HAP-1 (cell line): ENCODE results near the gene ARID5A.

ENCODE experiments used
- DNase-seq, 2 experiments: peaks; one replicate each; pipeline ENCODE4 v3.0.0-alpha.2; 2016 to 2020; ENCODE audit warnings: low spot score in 2 of 2
- H3K27me3 ChIP-seq: fragments of 250-450 bp; sonication (Bioruptor Pico); 2 replicates; pipeline ENCODE4 v1.5.1; 2020; ENCODE audit warnings: low read depth, mild to moderate bottlenecking, moderate library complexity
- H3K36me3 ChIP-seq: fragments of 250-450 bp; sonication (Bioruptor Pico); replicated peaks from 2 replicates; pipeline ENCODE4 v1.5.1; 2020; ENCODE audit warnings: mild to moderate bottlenecking
- H3K4me1 ChIP-seq: fragments of 250-450 bp; sonication (Bioruptor Pico); 2 replicates; pipeline ENCODE4 v1.5.1; 2020; ENCODE audit warnings: mild to moderate bottlenecking
- H3K4me3 ChIP-seq: fragments of 250-450 bp; sonication (Bioruptor Pico); 2 replicates; pipeline ENCODE4 v1.5.1; 2020; ENCODE audit warnings: mild to moderate bottlenecking, moderate library complexity
- H3K9me3 ChIP-seq: fragments of 250-450 bp; sonication (Bioruptor Pico); 2 replicates; pipeline ENCODE4 v1.5.1; 2020; ENCODE audit warnings: mild to moderate bottlenecking, moderate library complexity
- in situ Hi-C: fragments of 300-500 bp; cut with MboI; formaldehyde crosslinking; loops from 3 replicates; pipeline ENCODE4 v1.14.3; 2020; ENCODE audit warnings: low sequenced_read_pairs, inconsistent platforms, mixed read lengths

The ARID5A gene

DNA sequence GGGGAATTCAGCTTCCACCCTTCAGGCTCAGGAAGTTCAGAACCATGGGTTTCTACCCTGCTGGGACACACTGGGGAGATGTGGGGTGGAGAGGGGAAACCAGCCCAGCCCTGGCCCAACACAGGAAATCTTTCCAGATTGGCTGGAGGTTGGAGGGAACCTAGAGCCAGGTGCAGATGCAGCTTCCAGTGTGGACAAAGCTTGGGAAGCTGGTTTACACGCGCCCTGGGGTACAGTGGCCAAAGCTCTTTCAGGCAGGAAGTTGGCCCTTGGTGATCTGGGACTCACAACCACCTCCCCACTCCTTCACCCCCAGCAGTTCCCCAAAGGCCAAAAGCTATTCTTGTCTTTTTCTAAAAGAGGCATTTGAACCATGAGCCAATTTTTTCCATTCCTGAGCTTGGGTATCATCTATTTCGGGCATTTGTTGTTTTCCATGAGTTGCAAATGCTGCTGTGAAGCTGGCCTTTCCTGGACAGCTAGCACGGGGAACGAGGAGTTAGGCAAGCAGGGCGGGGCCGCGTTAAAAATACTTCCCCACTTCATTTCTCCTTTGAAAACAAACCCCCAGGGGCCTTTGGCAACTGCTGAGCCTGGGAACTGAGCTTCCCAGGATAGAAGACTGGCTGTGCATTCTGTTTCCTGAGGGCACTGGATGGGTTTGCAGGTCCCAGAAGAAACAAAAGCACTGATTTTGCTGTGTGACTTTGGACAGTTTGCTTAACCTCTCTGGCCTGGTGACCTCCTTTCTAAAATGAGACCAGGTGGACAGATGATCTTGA, 3.1 kb upstream of the ARID5A start:
- Histone ChIP-seq H3K4me3 (no peak overlapping the region), H3K9me3 (no peaks in the 10 kb centered on the region), H3K4me1 (peaks cover 22% of the 10 kb centered on the region), H3K36me3 (no peaks in the 10 kb centered on the region), H3K27me3 (no peaks in the 10 kb centered on the region)
- in situ Hi-C loops, result no loop called here
- DNase-seq, result peak in 1 of 2 experiments; percentile 38

- no peak overlapping the region for H3K4me3 ChIP-seq
- in situ Hi-C loops, result no loop called here
- H3K27me3 ChIP-seq, result no peaks in the 10 kb centered on the region
- no peak for DNase-seq
- H3K9me3 ChIP-seq, result no peaks in the 10 kb centered on the region
- H3K36me3 ChIP-seq, result no peaks in the 10 kb centered on the region
- H3K4me1 ChIP-seq, result peaks cover 25% of the 10 kb centered on the region
Measured at GRCh38 chr2:96534141-96534540, 2.4 kb upstream of the ARID5A start.

- DNase-seq, result no peak
- H3K36me3 ChIP-seq, result no peaks in the 10 kb centered on the region
- H3K4me1 ChIP-seq, result peaks cover 25% of the 10 kb centered on the region
- no peak overlapping the region for H3K4me3 ChIP-seq
- in situ Hi-C loops, result no loop called here
- H3K9me3 ChIP-seq, result no peaks in the 10 kb centered on the region
- no peaks in the 10 kb centered on the region for H3K27me3 ChIP-seq
Measured at GRCh38 chr2:96534701-96535181, 1.8 kb upstream of the ARID5A start.

- in situ Hi-C loops, result no loop called here
- H3K9me3 ChIP-seq, result no peaks in the 10 kb centered on the region
- no peak overlapping the region for H3K4me3 ChIP-seq
- no peaks in the 10 kb centered on the region for H3K36me3 ChIP-seq
- no peaks in the 10 kb centered on the region for H3K27me3 ChIP-seq
- DNase-seq, result no peak
- peaks cover 25% of the 10 kb centered on the region for H3K4me1 ChIP-seq
Measured at GRCh38 chr2:96535331-96535730, 1.2 kb upstream of the ARID5A start.

DNA sequence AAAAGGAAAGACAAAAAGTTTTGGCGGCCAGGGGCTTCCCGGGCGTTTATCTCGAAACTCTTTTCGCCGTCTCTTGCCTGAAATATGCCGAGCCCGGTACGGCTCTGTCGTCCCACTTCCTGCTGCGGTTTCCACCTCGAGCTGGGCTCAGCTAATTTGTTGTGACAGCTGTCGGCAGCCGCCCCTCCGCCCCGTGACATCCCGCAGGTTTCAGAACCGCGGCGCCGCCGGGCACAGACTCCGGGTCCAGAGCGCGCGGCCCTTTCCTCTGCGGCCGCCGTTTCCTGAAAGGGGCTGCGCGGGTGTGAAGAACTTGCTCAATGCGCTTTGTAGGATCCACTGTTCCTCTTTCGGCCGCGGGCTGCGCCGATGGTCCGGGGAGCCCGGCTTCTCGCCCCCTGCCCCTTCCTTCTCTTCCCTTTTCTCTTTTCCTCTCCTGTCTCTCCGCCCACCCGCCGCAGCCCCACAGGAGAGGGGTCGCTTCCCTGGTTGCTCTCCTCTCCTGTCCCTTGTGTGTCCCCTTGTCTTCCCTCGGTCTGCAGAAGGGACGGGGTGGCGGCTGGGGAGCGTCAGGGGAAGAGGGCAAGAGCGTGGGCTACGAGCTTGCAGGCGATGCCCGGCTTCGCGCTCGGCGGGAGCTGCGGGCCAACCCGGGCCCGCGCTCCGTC, 648 bp downstream of the ARID5A start:
- in situ Hi-C loops, result no loop called here
- H3K9me3 ChIP-seq, result no peaks in the 10 kb centered on the region
- H3K4me1 ChIP-seq, result peaks cover 19% of the 10 kb centered on the region
- peak overlapping the region; percentile 58 for H3K4me3 ChIP-seq
- H3K27me3 ChIP-seq, result no peaks in the 10 kb centered on the region
- H3K36me3 ChIP-seq, result no peaks in the 10 kb centered on the region
- DNase-seq, result peak in 1 of 2 experiments; percentile 53

DNA sequence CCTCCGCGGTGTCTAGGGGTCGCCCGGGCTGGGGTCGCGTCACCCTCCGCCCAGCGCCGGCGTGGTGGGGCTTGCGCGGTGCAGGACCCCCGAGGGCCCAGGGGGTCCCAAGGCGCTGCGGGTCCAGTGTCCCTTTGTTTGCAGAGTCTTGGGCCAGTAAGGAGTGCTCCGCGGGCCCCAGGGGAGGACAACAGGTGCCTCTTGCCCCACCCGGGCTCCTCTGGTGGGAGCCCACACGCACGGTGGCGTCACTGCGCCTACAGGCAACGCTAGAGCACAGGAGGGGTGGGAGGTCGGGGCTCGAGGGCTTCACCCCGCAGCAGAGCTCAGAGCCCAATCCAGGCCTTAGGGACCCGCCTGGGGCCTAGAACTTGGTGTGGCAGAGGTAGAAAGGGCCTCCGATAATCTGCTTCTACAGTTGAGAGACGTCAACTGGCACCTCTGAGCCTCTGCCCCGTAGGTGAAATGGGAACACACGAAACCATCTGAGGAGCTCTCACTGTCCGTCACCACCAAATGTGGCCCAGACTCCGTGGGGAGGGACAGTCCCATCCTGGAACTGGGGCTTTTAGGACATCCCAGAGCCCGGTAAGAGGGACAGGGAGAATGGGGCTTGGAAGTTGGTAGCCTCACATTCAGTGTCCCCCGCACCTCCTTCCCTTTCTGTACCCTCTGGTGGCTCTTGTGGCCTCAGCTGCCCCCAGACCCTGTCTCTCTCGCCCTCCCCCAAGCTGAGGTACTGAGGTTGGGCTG, 1.4 kb downstream of the ARID5A start:
- H3K36me3 ChIP-seq, result no peaks in the 10 kb centered on the region
- H3K27me3 ChIP-seq, result no peaks in the 10 kb centered on the region
- H3K4me3 ChIP-seq, result peak overlapping the region; percentile 58
- H3K9me3 ChIP-seq, result no peaks in the 10 kb centered on the region
- in situ Hi-C loops, result no loop called here
- peaks cover 13% of the 10 kb centered on the region for H3K4me1 ChIP-seq
- DNase-seq, result no peak

- Histone ChIP-seq H3K9me3 (no peaks in the 10 kb centered on the region), H3K27me3 (no peaks in the 10 kb centered on the region), H3K4me3 (peak overlapping the region; percentile 58), H3K36me3 (no peaks in the 10 kb centered on the region), H3K4me1 (peaks cover 13% of the 10 kb centered on the region)
- in situ Hi-C loops, result no loop called here
- peak; percentile 77 to 94 for DNase-seq
Measured at GRCh38 chr2:96538487-96539214, 2.1 kb downstream of the ARID5A start.

- Histone ChIP-seq H3K27me3 (no peaks in the 10 kb centered on the region), H3K4me1 (peaks cover 13% of the 10 kb centered on the region), H3K9me3 (no peaks in the 10 kb centered on the region), H3K36me3 (no peaks in the 10 kb centered on the region), H3K4me3 (no peak overlapping the region)
- DNase-seq, result no peak
- in situ Hi-C loops, result no loop called here
Measured at GRCh38 chr2:96539215-96539920, 2.8 kb downstream of the ARID5A start.

- Histone ChIP-seq H3K9me3 (no peaks in the 10 kb centered on the region), H3K4me3 (no peak overlapping the region), H3K36me3 (no peaks in the 10 kb centered on the region), H3K27me3 (no peaks in the 10 kb centered on the region), H3K4me1 (peaks cover 13% of the 10 kb centered on the region)
- no peak for DNase-seq
- in situ Hi-C loops, result no loop called here
Measured at GRCh38 chr2:96540136-96540535, 3.6 kb downstream of the ARID5A start.

GRCh38 chr2:96541398-96542152, 5.0 kb downstream of the ARID5A start:
- no peaks in the 10 kb centered on the region; the same call in 1 of the 2 replicates for H3K9me3 ChIP-seq
- no peaks in the 10 kb centered on the region for H3K36me3 ChIP-seq
- H3K4me3 ChIP-seq, result no peak overlapping the region
- in situ Hi-C loops, result no loop called here
- no peaks in the 10 kb centered on the region for H3K27me3 ChIP-seq
- no peak for DNase-seq
- H3K4me1 ChIP-seq, result peaks cover 13% of the 10 kb centered on the region

GRCh38 chr2:96542357-96542977, 5.9 kb downstream of the ARID5A start:
- H3K27me3 ChIP-seq, result no peaks in the 10 kb centered on the region
- H3K4me1 ChIP-seq, result peaks cover 17% of the 10 kb centered on the region
- H3K4me3 ChIP-seq, result no peak overlapping the region
- H3K9me3 ChIP-seq, result no peaks in the 10 kb centered on the region; the same call in 1 of the 2 replicates
- no peaks in the 10 kb centered on the region for H3K36me3 ChIP-seq
- in situ Hi-C loops, result no loop called here
- no peak for DNase-seq

DNA sequence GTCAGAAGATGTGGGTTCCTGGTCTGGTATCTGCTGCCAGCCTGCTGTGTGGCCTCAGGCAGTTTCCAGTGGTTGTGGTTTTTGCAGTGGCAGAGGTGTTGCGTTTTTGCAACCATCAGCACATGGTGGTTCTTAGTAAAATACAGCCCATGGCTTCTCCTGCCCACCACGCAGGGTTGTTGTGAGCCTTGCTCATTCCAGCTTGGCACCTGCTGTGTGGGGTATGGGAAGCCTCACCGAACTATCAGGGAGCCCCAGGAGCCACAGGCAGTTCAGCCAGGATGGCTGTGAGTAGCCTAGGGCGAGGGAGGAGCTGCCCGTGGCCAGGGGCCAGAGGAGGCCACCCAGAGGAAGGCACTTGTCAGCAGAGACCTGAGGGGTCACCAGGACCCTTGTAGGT, 9.8 kb downstream of the ARID5A start:
- Histone ChIP-seq H3K4me3 (no peak overlapping the region), H3K9me3 (no peaks in the 10 kb centered on the region; the same call in 1 of the 2 replicates), H3K36me3 (no peaks in the 10 kb centered on the region), H3K27me3 (no peaks in the 10 kb centered on the region), H3K4me1 (peaks cover 11% of the 10 kb centered on the region)
- in situ Hi-C loops, result no loop called here
- no peak for DNase-seq
